NCI-H1436 (cell line): ENCODE measurements around the gene ARMC9.

ENCODE experiments used
- DNase-seq: peaks from one replicate; lab custom pipeline; 2025; lab: John Stamatoyannopoulos, UW

The ARMC9 gene

GRCh38 chr2:231317579-231317978, 119.1 kb downstream of the ARMC9 start:
- no peak for DNase-seq

GRCh38 chr2:231318436-231318835, 120.0 kb downstream of the ARMC9 start:
- no peak for DNase-seq

- no peak for DNase-seq
Observed at GRCh38 chr2:231318954-231319353, 120.5 kb downstream of the ARMC9 start.

- no peak for DNase-seq
Observed at GRCh38 chr2:231319867-231320266, 121.4 kb downstream of the ARMC9 start.

GRCh38 chr2:231321021-231321420, 122.6 kb downstream of the ARMC9 start:
- no peak for DNase-seq

- DNase-seq: no peak
Observed at GRCh38 chr2:231321556-231322334, 123.3 kb downstream of the ARMC9 start.

GRCh38 chr2:231323316-231323715, 124.9 kb downstream of the ARMC9 start:
- no peak for DNase-seq

- DNase-seq: no peak
Observed at GRCh38 chr2:231325826-231326225, 127.4 kb downstream of the ARMC9 start.

GRCh38 chr2:231326404-231326803, 128.0 kb downstream of the ARMC9 start:
- DNase-seq: no peak

- DNase-seq: no peak
Observed at GRCh38 chr2:231330311-231330710, 131.9 kb downstream of the ARMC9 start.

GRCh38 chr2:231331533-231331932, 133.1 kb downstream of the ARMC9 start:
- no peak for DNase-seq

- DNase-seq: no peak
Observed at GRCh38 chr2:231332388-231332787, 134.0 kb downstream of the ARMC9 start.

- DNase-seq: no peak
Observed at GRCh38 chr2:231332872-231333500, 134.6 kb downstream of the ARMC9 start.

GRCh38 chr2:231334179-231334930, 135.9 kb downstream of the ARMC9 start:
- no peak for DNase-seq

- no peak for DNase-seq
Observed at GRCh38 chr2:231334981-231335380, 136.6 kb downstream of the ARMC9 start.

- no peak for DNase-seq
Observed at GRCh38 chr2:231335591-231335990, 137.2 kb downstream of the ARMC9 start.

GRCh38 chr2:231336236-231336635, 137.8 kb downstream of the ARMC9 start:
- no peak for DNase-seq

GRCh38 chr2:231336700-231337099, 138.3 kb downstream of the ARMC9 start:
- DNase-seq: no peak

GRCh38 chr2:231337807-231338759, 139.7 kb downstream of the ARMC9 start:
- no peak for DNase-seq

GRCh38 chr2:231339316-231339715, 140.9 kb downstream of the ARMC9 start:
- DNase-seq: no peak

GRCh38 chr2:231341100-231341499, 142.7 kb downstream of the ARMC9 start:
- no peak for DNase-seq
